K562 (cell line): ENCODE results near the gene MAP3K12.

ENCODE experiments used
- IRF2 ChIP-seq: sonication (generic); formaldehyde crosslinking; IDR thresholded peaks from 2 replicates; pipeline ENCODE4 v1.8.1; 2022; ENCODE audit warnings: mild to moderate bottlenecking, missing genetic modification reagents
- ZNF274 ChIP-seq: IDR thresholded peaks from 2 replicates; pipeline ENCODE4 v1.6.1; 2011; ENCODE audit warnings: low read depth, mild to moderate bottlenecking, low read length, moderate library complexity, borderline replicate concordance
- TF ChIP-seq, protein P1 (sequence below), 3 experiments: IDR thresholded peaks in 2 of 3; conservative IDR thresholded peaks in 1 of 3; 2 replicates each; pipeline ENCODE4 v1.5.1; 2011 to 2012; ENCODE audit warnings: low read length in 3 of 3, mild to moderate bottlenecking in 3 of 3, control low read depth in 2 of 3, improper control_type of control experiment in 1 of 3, inconsistent platforms in 1 of 3, low read depth in 1 of 3, mixed read lengths in 1 of 3, moderate library complexity in 1 of 3; ENCODE audit not compliant: insufficient read depth in 2 of 3

- no peak for TF ChIP-seq IRF2 (CRISPR knock-in tag)
- TF ChIP-seq ZNF274: no peak
- TF ChIP-seq, protein P1, sequence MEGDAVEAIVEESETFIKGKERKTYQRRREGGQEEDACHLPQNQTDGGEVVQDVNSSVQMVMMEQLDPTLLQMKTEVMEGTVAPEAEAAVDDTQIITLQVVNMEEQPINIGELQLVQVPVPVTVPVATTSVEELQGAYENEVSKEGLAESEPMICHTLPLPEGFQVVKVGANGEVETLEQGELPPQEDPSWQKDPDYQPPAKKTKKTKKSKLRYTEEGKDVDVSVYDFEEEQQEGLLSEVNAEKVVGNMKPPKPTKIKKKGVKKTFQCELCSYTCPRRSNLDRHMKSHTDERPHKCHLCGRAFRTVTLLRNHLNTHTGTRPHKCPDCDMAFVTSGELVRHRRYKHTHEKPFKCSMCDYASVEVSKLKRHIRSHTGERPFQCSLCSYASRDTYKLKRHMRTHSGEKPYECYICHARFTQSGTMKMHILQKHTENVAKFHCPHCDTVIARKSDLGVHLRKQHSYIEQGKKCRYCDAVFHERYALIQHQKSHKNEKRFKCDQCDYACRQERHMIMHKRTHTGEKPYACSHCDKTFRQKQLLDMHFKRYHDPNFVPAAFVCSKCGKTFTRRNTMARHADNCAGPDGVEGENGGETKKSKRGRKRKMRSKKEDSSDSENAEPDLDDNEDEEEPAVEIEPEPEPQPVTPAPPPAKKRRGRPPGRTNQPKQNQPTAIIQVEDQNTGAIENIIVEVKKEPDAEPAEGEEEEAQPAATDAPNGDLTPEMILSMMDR (IDR thresholded peaks at IDR 0.05 in 2 of 3, conservative IDR thresholded peaks at IDR 0.05 in 1 of 3; ENCODE audit: insufficient read depth in 2 of 3, low read depth in 1 of 3, low read length in 3 of 3): no peak
Observed at GRCh38 chr12:53453953-53454640, 45.2 kb downstream of the MAP3K12 start.
